Activated T-cell treated with anti-CD3 and anti-CD28 coated beads, Interleukin-2, amount 50 U/mL, for 72 hours (primary cell): ENCODE results near the gene NFIC. TPM values are rescaled to one million over a fixed set of nuclear protein-coding genes. Genes with fewer than 3 reads are reported as not detected.

Experiments
- total RNA-seq, 2 donors: library from RNA; stranded (reverse); gene quantifications; one replicate each; pipeline ENCODE4 v1.2.3, GENCODE V29; 2022

Gene NFIC
- total RNA-seq, 2 donors from 2014 or later: 19.8 to 24.8 TPM

Other genes starting within 250 kb of the NFIC start
- gene GNA15, start 230.6 kb upstream of the NFIC start, total RNA-seq: 10 to 100 TPM; 32.8 to 66.5 TPM
- 10 to 100 TPM; 41.1 to 43.4 TPM for gene S1PR4, start 187.8 kb upstream of the NFIC start, total RNA-seq
- 10 to 100 TPM; 35.0 to 38.7 TPM for gene NCLN, start 180.7 kb upstream of the NFIC start, total RNA-seq
- under 1 TPM; 0.17 to 0.42 TPM for gene CELF5, start 141.9 kb upstream of the NFIC start, total RNA-seq
- gene SMIM24, start 113.9 kb downstream of the NFIC start, total RNA-seq: under 1 TPM; 0.62 to 0.88 TPM
- gene SMIM44, start 116.9 kb downstream of the NFIC start, total RNA-seq: not detected
- 10 to 100 TPM; 12.3 to 13.5 TPM for gene DOHH, start 134.1 kb downstream of the NFIC start, total RNA-seq
- gene FZR1, start 139.7 kb downstream of the NFIC start, total RNA-seq: 10 to 100 TPM; 66.2 to 85.9 TPM
- 10 to 100 TPM in 1 of 2 donors, 1 to 10 TPM in 1; 4.6 to 10.7 TPM for gene TEKTIP1, start 172.6 kb downstream of the NFIC start, total RNA-seq
- 10 to 100 TPM; 50.8 to 69.9 TPM for gene MFSD12, start 191.0 kb downstream of the NFIC start, total RNA-seq
- 10 to 100 TPM; 68.9 to 78.3 TPM for gene HMG20B, start 206.4 kb downstream of the NFIC start, total RNA-seq
- 1 to 10 TPM in 1 of 2 donors, under 1 TPM in 1; 0.65 to 1.1 TPM for gene GIPC3, start 218.9 kb downstream of the NFIC start, total RNA-seq
- gene TBXA2R, start 240.3 kb downstream of the NFIC start, total RNA-seq: 1 to 10 TPM; 1.5 to 2.9 TPM